A673 (cell line): ENCODE measurements around the gene SRPRB. TPM values are rescaled to one million over a fixed set of nuclear protein-coding genes. Genes with fewer than 3 reads are reported as not detected.

Source experiments
- BruUV-seq: library from RNA; stranded (reverse); fragments of 400-500 nt; replicated peaks from 2 replicates; lab custom pipeline; 2021; lab: Mats Ljungman, UMichigan
- CTCF ChIA-PET: fragments of 300-600 bp; sonication (Branson Sonifier 250); formaldehyde crosslinking; loops from one replicate; lab custom pipeline; 2022; ENCODE audit warnings: antibody characterized with exemption; lab: Charles Lee
- POLR2A ChIA-PET: fragments of 300-600 bp; sonication (Branson Sonifier 250); formaldehyde crosslinking; loops from one replicate; lab custom pipeline; 2022; ENCODE audit warnings: antibody characterized with exemption; ENCODE audit not compliant: low non-redundant PET; lab: Charles Lee
- DNase-seq: peaks from one replicate; pipeline ENCODE4 v3.0.0-alpha.2; 2015; ENCODE audit warnings: low spot score
- H3K27ac ChIP-seq: fragments of 200-600 bp; sonication (generic); 2 replicates; pipeline ENCODE4 v1.5.1; 2016; ENCODE audit warnings: mixed run types, low read depth, mild to moderate bottlenecking, mixed read lengths, antibody characterized with exemption, low read length; ENCODE audit not compliant: poor library complexity, severe bottlenecking
- H3K27me3 ChIP-seq: fragments of 200-600 bp; sonication (generic); replicated peaks from 2 replicates; pipeline ENCODE4 v1.6.1; 2017; ENCODE audit warnings: mixed run types, low read depth, mild to moderate bottlenecking, mixed read lengths, antibody characterized with exemption, low read length; ENCODE audit not compliant: insufficient read depth, poor library complexity
- H3K36me3 ChIP-seq: fragments of 200-600 bp; sonication (generic); 2 replicates; pipeline ENCODE4 v1.6.1; 2016; ENCODE audit warnings: mixed run types, mild to moderate bottlenecking, mixed read lengths, antibody characterized with exemption, low read length; ENCODE audit not compliant: insufficient read depth, poor library complexity, severe bottlenecking
- H3K4me1 ChIP-seq: fragments of 200-600 bp; sonication (generic); 2 replicates; pipeline ENCODE4 v1.6.1; 2017; ENCODE audit warnings: mixed run types, mild to moderate bottlenecking, mixed read lengths, antibody characterized with exemption, low read length; ENCODE audit not compliant: insufficient read depth, poor library complexity, severe bottlenecking
- H3K4me3 ChIP-seq: fragments of 200-600 bp; sonication (generic); 2 replicates; pipeline ENCODE4 v1.5.1; 2016; ENCODE audit warnings: low read depth, mixed run types, mild to moderate bottlenecking, mixed read lengths, low read length; ENCODE audit not compliant: poor library complexity, severe bottlenecking
- H3K9me3 ChIP-seq: fragments of 200-600 bp; sonication (generic); 2 replicates; pipeline ENCODE4 v1.6.1; 2016; ENCODE audit warnings: mixed run types, low read depth, mild to moderate bottlenecking, mixed read lengths, antibody characterized with exemption, low read length; ENCODE audit not compliant: poor library complexity, severe bottlenecking
- EZH2 ChIP-seq: fragments of 200-600 bp; sonication (generic); IDR thresholded peaks from 2 replicates; pipeline ENCODE4 v1.6.1; 2017; ENCODE audit warnings: borderline replicate concordance, low read depth, mild to moderate bottlenecking, mixed read lengths, antibody characterized with exemption, low read length; ENCODE audit not compliant: poor library complexity, severe bottlenecking
- intact Hi-C: fragments of 100-400 bp; cut with micrococcal nuclease; formaldehyde crosslinking; loops from one replicate; pipeline ENCODE4 v1.10.0; 2022; ENCODE audit not compliant: unreplicated experiment
- total RNA-seq: library from RNA; stranded (reverse); gene quantifications from 2 replicates; pipeline ENCODE4 v1.2.3, GENCODE V29; 2021
- TF ChIP-seq, protein P1 (sequence below): fragments of 300-800, 200-600 bp; sonication (generic); conservative IDR thresholded peaks from 2 replicates; pipeline ENCODE4 v1.5.1; 2017; ENCODE audit warnings: low read depth, mild to moderate bottlenecking, antibody characterized with exemption, low read length, moderate library complexity, mixed read lengths

Gene SRPRB
- total RNA-seq, 1 experiment from 2014 or later, result 64.2 TPM

GRCh38 chr3:133870822-133871221 is 65.2 kb downstream of the SRPRB start:
- TF ChIP-seq, protein P1, sequence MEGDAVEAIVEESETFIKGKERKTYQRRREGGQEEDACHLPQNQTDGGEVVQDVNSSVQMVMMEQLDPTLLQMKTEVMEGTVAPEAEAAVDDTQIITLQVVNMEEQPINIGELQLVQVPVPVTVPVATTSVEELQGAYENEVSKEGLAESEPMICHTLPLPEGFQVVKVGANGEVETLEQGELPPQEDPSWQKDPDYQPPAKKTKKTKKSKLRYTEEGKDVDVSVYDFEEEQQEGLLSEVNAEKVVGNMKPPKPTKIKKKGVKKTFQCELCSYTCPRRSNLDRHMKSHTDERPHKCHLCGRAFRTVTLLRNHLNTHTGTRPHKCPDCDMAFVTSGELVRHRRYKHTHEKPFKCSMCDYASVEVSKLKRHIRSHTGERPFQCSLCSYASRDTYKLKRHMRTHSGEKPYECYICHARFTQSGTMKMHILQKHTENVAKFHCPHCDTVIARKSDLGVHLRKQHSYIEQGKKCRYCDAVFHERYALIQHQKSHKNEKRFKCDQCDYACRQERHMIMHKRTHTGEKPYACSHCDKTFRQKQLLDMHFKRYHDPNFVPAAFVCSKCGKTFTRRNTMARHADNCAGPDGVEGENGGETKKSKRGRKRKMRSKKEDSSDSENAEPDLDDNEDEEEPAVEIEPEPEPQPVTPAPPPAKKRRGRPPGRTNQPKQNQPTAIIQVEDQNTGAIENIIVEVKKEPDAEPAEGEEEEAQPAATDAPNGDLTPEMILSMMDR, result no peak
- TF ChIP-seq EZH2, result no peak
- no peaks in the 10 kb centered on the region for H3K27me3 ChIP-seq
- no peaks in the 10 kb centered on the region for H3K4me1 ChIP-seq
- no TSS peak for BruUV-seq
- no peaks in the 10 kb centered on the region for H3K36me3 ChIP-seq
- H3K27ac ChIP-seq, result no peak overlapping the region
- POLR2A ChIA-PET, result no interaction called here
- CTCF ChIA-PET, result no interaction called here
- H3K9me3 ChIP-seq, result no peaks in the 10 kb centered on the region
- no peak overlapping the region for H3K4me3 ChIP-seq
- intact Hi-C loops, result no loop called here
- no peak for DNase-seq

Other genes with a start within 250 kb of the SRPRB start
- gene CDV3, start 232.1 kb upstream of the SRPRB start, total RNA-seq, result 146 and 161 TPM in 2 replicates
- gene TOPBP1, start 143.9 kb upstream of the SRPRB start, total RNA-seq, result 56.8 and 59.8 TPM in 2 replicates
- 0.11 and 0.13 TPM in 2 replicates for gene TF, start 59.4 kb upstream of the SRPRB start, total RNA-seq
- gene RAB6B, start 90.1 kb downstream of the SRPRB start, total RNA-seq, result 0.86 and 0.87 TPM in 2 replicates
- not detected in 2 replicates for gene SLCO2A1, start 224.1 kb downstream of the SRPRB start, total RNA-seq